Daoy (cell line): ENCODE data around the gene TSPAN3. TPM values are rescaled to one million over a fixed set of nuclear protein-coding genes. Genes with fewer than 3 reads are reported as not detected.
A peak's percentile ranks its signal among the peaks of the same experiment; 100 is the strongest.

ENCODE experiments used
- DNase-seq: peaks from one replicate; pipeline ENCODE4 v3.0.0-alpha.2; 2015; ENCODE audit warnings: low read depth
- total RNA-seq: library from RNA; depleted of rRNA; stranded (reverse); fragments of >200 nt; shearing (Covaris generic); gene quantifications from 2 replicates; pipeline ENCODE4 v1.2.3, GENCODE V29; 2014

The TSPAN3 gene
- total RNA-seq, 1 experiment from 2014 or later = 181 TPM

GRCh38 chr15:77084436-77084835 is 13.5 kb upstream of the TSPAN3 start:
- DNase-seq = no peak

- DNase-seq = no peak
Observed at GRCh38 chr15:77083381-77084160, 12.7 kb upstream of the TSPAN3 start.

GRCh38 chr15:77081971-77082370 is 11.1 kb upstream of the TSPAN3 start:
- DNase-seq = no peak

- DNase-seq = no peak
Observed at GRCh38 chr15:77076323-77076915, 5.5 kb upstream of the TSPAN3 start.

- peak; percentile 51 for DNase-seq
Observed at GRCh38 chr15:77075528-77075927, 4.6 kb upstream of the TSPAN3 start.

GRCh38 chr15:77074350-77074749 is 3.4 kb upstream of the TSPAN3 start:
- no peak for DNase-seq

GRCh38 chr15:77071305-77072223 is 655 bp upstream of the TSPAN3 start:
- no peak for DNase-seq

- DNase-seq = no peak
Observed at GRCh38 chr15:77070180-77070494, 772 bp downstream of the TSPAN3 start.

GRCh38 chr15:77069521-77070121 is 1.3 kb downstream of the TSPAN3 start:
- DNase-seq = peak; percentile 10

- no peak for DNase-seq
Observed at GRCh38 chr15:77068633-77069032, 2.3 kb downstream of the TSPAN3 start.

GRCh38 chr15:77067691-77068367 is 3.1 kb downstream of the TSPAN3 start:
- DNase-seq = no peak

GRCh38 chr15:77066971-77067690 is 3.8 kb downstream of the TSPAN3 start:
- no peak for DNase-seq

- DNase-seq = peak; percentile 35
Observed at GRCh38 chr15:77064539-77065308, 6.2 kb downstream of the TSPAN3 start.

GRCh38 chr15:77064063-77064462 is 6.8 kb downstream of the TSPAN3 start:
- DNase-seq = no peak

- DNase-seq = no peak
Observed at GRCh38 chr15:77063249-77063648, 7.7 kb downstream of the TSPAN3 start.

- DNase-seq = no peak
Observed at GRCh38 chr15:77060546-77060945, 10.4 kb downstream of the TSPAN3 start.

- no peak for DNase-seq
Observed at GRCh38 chr15:77059786-77060361, 11.0 kb downstream of the TSPAN3 start.

- no peak for DNase-seq
Observed at GRCh38 chr15:77058468-77058867, 12.4 kb downstream of the TSPAN3 start.

GRCh38 chr15:77057685-77058084 is 13.2 kb downstream of the TSPAN3 start:
- no peak for DNase-seq

GRCh38 chr15:77057072-77057471 is 13.8 kb downstream of the TSPAN3 start:
- DNase-seq = no peak
